Keratinocyte (primary cell): Measurements from ENCODE around the gene BEX3. TPM values are rescaled to one million over a fixed set of nuclear protein-coding genes. Genes with fewer than 3 reads are reported as not detected.

Source experiments
- DNase-seq: peaks from one replicate; pipeline ENCODE4 v3.0.0-alpha.2; 2011; ENCODE audit warnings: low read depth, missing footprints, low spot score
- FAIRE-seq: peaks from 2 replicates; lab custom pipeline; 2011; peaks lifted over from hg19 to GRCh38; lab: Jason Lieb, UNC
- H2AFZ ChIP-seq: 2 replicates; pipeline ENCODE4 v1.6.0; 2012; ENCODE audit warnings: low read length, control low read depth, inconsistent platforms; ENCODE audit not compliant: control insufficient read depth
- H3K27ac ChIP-seq: 2 replicates; pipeline ENCODE4 v1.5.1; 2011; ENCODE audit warnings: low read length; ENCODE audit not compliant: control insufficient read depth, insufficient read depth
- H3K27me3 ChIP-seq: 3 replicates; pipeline ENCODE4 v1.6.0; 2011; ENCODE audit warnings: low read length; ENCODE audit not compliant: control insufficient read depth, insufficient read depth; ENCODE audit errors: extremely low read depth
- H3K36me3 ChIP-seq, 2 experiments: 2 replicates in 1 of 2; 3 replicates in 1 of 2; pipeline ENCODE4 v1.5.1; 2011; ENCODE audit warnings: low read length in 2 of 2, mild to moderate bottlenecking in 1 of 2; ENCODE audit not compliant: control insufficient read depth in 2 of 2, insufficient read depth in 2 of 2; ENCODE audit errors: extremely low read depth in 1 of 2
- H3K4me1 ChIP-seq: 3 replicates; pipeline ENCODE4 v1.5.1; 2011; ENCODE audit warnings: low read length; ENCODE audit not compliant: control insufficient read depth, insufficient read depth; ENCODE audit errors: extremely low read depth
- H3K4me2 ChIP-seq: 3 replicates; pipeline ENCODE4 v1.6.0; 2011; ENCODE audit warnings: low read depth, low read length; ENCODE audit not compliant: control insufficient read depth, insufficient read depth; ENCODE audit errors: extremely low read depth
- H3K4me3 ChIP-seq, 3 experiments: fragments of 200-600 bp in 1 of 3; sonication (generic) in 1 of 3; 2 replicates in 2 of 3; 3 replicates in 1 of 3; pipeline ENCODE4 v1.5.1; 2011 to 2016; ENCODE audit warnings: low read length in 3 of 3, mild to moderate bottlenecking in 3 of 3, control low read depth in 2 of 3, inconsistent platforms in 1 of 3, low read depth in 1 of 3, mixed read lengths in 1 of 3, mixed run types in 1 of 3, moderate library complexity in 1 of 3; ENCODE audit not compliant: control insufficient read depth in 2 of 3, insufficient read depth in 2 of 3; ENCODE audit errors: extremely low read depth in 1 of 3
- H3K79me2 ChIP-seq: 2 replicates; pipeline ENCODE4 v1.6.0; 2012; ENCODE audit warnings: low read length; ENCODE audit not compliant: control insufficient read depth, insufficient read depth
- H3K9ac ChIP-seq: 3 replicates; pipeline ENCODE4 v1.6.0; 2011; ENCODE audit warnings: low read length; ENCODE audit not compliant: control insufficient read depth, insufficient read depth; ENCODE audit errors: extremely low read depth
- H3K9me1 ChIP-seq: 3 replicates; pipeline ENCODE4 v1.6.0; 2011; ENCODE audit warnings: low read length; ENCODE audit not compliant: control insufficient read depth, insufficient read depth; ENCODE audit errors: extremely low read depth
- H3K9me3 ChIP-seq: 2 replicates; pipeline ENCODE4 v1.5.1; 2012; ENCODE audit warnings: low read depth, low read length; ENCODE audit not compliant: control insufficient read depth
- H4K20me1 ChIP-seq: 3 replicates; pipeline ENCODE4 v1.6.0; 2011; ENCODE audit warnings: low read length; ENCODE audit not compliant: control insufficient read depth, insufficient read depth; ENCODE audit errors: extremely low read depth
- CTCF ChIP-seq, 3 experiments: IDR thresholded peaks in 1 of 3; conservative IDR thresholded peaks in 1 of 3; optimal IDR thresholded peaks in 1 of 3; 2 replicates in 2 of 3; 3 replicates in 1 of 3; pipeline versions ENCODE3 to v1.5.1; 2011; ENCODE audit warnings: low read length in 3 of 3, mild to moderate bottlenecking in 3 of 3, moderate library complexity in 2 of 3, control low read depth in 1 of 3, inconsistent platforms in 1 of 3; ENCODE audit not compliant: insufficient read depth in 2 of 3; ENCODE audit errors: extremely low read depth in 1 of 3
- EZH2 ChIP-seq: IDR thresholded peaks from one replicate; pipeline ENCODE4 v1.6.1; 2012; ENCODE audit warnings: inconsistent platforms, mild to moderate bottlenecking, low read length, moderate library complexity
- dilution Hi-C: fragments of 300-500 bp; cut with MboI; formaldehyde crosslinking; loops from one replicate; pipeline ENCODE4 v1.7.0; 2020; ENCODE audit warnings: low sequenced_read_pairs; ENCODE audit not compliant: extremely low pct_ligation_motif_present
- polyA plus RNA-seq, 5 experiments: library from polyadenylated mRNA; depleted of rRNA in 3 of 5; stranded (reverse) in 3 of 5; stranded (forward) in 1 of 5; unstranded in 1 of 5; fragments of >200 nt; gene quantifications; 1 replicate in 1 of 5; 2 replicates in 3 of 5; 3 replicates in 1 of 5; pipeline versions ENCODE4 v1.2.1 to v1.2.3, GENCODE V29; 2011 to 2012; ENCODE audit warnings: missing spikeins in 2 of 5, low read depth in 1 of 5, low replicate concordance in 1 of 5

BEX3 gene
- polyA plus RNA-seq, 1 donor (not counting 4 experiments of a cell fraction or from before 2014, with no cell fraction given) = 264 TPM

GRCh38 chrX:103360092-103360491 is 16.2 kb upstream of the BEX3 start:
- Histone ChIP-seq H3K4me2 (no peak overlapping the region), H3K36me3 (no peaks in the 10 kb centered on the region), H2AFZ (no peak overlapping the region), H3K9ac (no peak overlapping the region), H3K27me3 (peaks cover 5% of the 10 kb centered on the region), H4K20me1 (no peaks in the 10 kb centered on the region), H3K27ac (no peak overlapping the region), H3K4me3 (no peak overlapping the region), H3K79me2 (peaks cover 12% of the 10 kb centered on the region), H3K4me1 (no peaks in the 10 kb centered on the region), H3K9me1 (no peaks in the 10 kb centered on the region), H3K9me3 (no peaks in the 10 kb centered on the region)
- no peak for TF ChIP-seq CTCF (optimal IDR thresholded peaks at IDR 0.05 in 1 of 3, IDR thresholded peaks at IDR 0.05 in 1 of 3, conservative IDR thresholded peaks at IDR 0.05 in 1 of 3; ENCODE audit: extremely low read depth in 1 of 3, insufficient read depth in 2 of 3, low read length in 3 of 3)
- no peak for TF ChIP-seq EZH2
- FAIRE-seq = no peak
- dilution Hi-C loops = no loop called here
- DNase-seq = no peak

DNA sequence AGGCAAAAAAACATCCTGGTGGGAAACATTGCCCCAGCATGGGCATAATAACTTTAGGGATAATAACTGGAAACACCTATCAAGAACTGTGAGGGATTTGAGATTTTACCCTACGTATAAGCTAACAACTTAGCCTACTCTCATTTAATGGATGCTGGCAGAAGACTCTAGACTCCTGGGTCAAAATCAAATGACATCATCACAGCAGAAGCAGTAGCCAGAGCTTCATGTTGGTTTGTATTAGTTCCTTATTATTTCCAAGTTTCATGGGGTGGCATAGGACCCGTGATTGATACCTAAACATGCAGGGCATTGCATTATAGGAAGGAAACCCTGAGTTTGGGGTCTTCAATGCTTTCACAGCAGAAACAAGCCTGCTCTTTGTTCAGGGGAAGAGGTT is 15.4 kb upstream of the BEX3 start:
- Histone ChIP-seq H3K36me3 (no peaks in the 10 kb centered on the region), H3K9ac (no peak overlapping the region), H2AFZ (no peak overlapping the region), H3K4me3 (no peak overlapping the region), H3K9me1 (no peaks in the 10 kb centered on the region), H4K20me1 (no peaks in the 10 kb centered on the region), H3K27ac (no peak overlapping the region), H3K9me3 (no peaks in the 10 kb centered on the region), H3K4me1 (no peaks in the 10 kb centered on the region), H3K79me2 (peaks cover 12% of the 10 kb centered on the region), H3K4me2 (no peak overlapping the region), H3K27me3 (peaks cover 5% of the 10 kb centered on the region)
- FAIRE-seq = no peak
- no peak for DNase-seq
- TF ChIP-seq CTCF (optimal IDR thresholded peaks at IDR 0.05 in 1 of 3, IDR thresholded peaks at IDR 0.05 in 1 of 3, conservative IDR thresholded peaks at IDR 0.05 in 1 of 3; ENCODE audit: extremely low read depth in 1 of 3, insufficient read depth in 2 of 3, low read length in 3 of 3) (no peak), EZH2 (no peak)
- dilution Hi-C loops = no loop called here
